ENCODE data around the gene ZNF445. TPM values are rescaled to one million over a fixed set of nuclear protein-coding genes. Genes with fewer than 3 reads are reported as not detected.
"Not testable (repeated sequence)": the region's sequence is repeated elsewhere in the genome, so short reads cannot be mapped to it uniquely, and the experiment has no call there.

Gene ZNF445
- total RNA-seq, 1 experiment from 2014 or later: 5.4 TPM

DNA sequence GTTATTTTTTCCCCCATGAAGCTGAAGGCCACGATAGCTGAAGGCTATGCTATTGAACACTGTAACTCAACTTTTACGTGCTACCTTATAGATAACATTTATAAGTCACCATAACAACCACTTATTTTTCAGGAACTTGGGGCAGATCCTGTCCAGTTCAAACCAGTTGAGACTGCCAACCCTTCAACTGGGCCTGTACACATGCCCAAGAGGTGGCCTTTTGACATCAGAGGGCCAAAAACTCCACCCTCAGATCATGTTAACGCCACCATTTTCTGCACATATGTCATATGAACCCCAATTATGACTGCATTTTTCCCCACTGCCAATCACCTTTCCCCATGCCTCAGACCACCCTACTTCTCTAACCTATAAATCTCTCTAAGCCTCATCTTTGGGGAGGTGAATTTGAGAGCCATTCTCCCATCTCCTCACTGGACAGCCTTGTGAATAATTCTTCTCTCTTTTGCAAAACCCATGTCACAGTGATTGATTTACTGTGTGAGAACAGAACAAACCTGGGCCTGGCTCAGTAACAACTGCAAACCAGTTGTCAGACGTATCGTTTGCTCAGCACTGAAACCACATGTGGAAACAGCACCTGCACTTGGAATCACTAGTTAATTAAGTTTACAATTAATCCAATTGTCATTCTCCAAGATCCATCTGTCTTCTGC, 42.5 kb downstream of the ZNF445 start:
- no peak for DNase-seq (ENCODE audit: low spot score)

DNA sequence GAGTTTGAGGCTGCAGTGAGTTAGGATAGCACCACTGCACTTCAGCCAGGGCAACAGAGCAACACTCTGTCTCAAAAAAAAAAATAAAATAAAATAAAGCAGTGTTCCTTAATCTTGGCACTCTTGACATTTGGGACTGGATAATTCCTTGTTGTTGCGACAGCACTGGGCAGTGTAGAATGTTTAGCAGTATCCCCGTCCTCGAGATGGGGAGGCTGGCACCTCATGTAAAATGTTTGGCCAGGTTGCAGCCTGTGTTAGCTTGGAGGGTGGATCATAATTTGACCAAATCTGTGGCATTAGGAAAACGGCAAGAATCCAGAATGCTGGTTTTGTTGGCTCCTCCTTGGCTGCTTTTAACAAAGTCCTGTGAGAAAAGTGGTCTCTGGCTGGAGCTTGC, 47.0 kb downstream of the ZNF445 start:
- DNase-seq (ENCODE audit: low spot score): no peak

DNA sequence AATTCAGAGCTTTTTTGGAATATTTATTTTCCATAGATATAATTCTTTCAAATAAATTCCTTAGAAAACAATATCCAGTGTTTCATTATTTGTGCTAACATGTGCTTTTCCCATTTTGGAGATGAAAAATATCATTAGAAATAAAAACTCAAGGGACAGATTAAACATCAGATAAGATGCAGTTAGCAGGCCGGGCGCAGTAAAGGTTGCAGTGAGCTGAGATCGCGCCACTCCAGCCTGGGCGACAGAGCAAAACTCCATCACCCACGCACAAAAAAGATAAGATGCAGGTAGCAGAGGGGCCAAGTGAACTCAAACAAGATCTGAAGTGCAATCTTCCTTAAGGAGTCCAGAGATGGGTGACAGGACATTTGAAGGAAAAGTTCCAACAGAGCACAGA, 48.0 kb downstream of the ZNF445 start:
- no peak for DNase-seq (ENCODE audit: low spot score)

DNA sequence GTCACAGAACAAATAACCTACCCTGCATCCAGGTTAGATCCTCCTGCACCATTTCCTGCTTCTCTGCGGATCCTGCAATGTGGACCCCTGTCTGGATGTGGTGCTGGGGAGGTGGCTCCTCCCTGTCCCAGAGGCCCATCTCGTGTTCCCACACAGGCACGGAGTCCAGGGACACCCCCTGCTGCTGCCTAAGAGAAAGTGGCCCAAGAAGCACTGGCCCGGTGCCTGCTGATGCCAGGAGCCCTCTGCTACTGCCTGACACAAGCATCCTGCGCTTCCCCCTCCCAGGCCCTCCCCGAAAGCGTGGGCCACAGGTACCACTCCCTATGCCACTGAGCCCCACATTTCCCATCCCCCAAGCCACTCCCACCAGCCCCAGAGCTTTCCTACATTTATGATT, 48.6 kb downstream of the ZNF445 start:
- DNase-seq (ENCODE audit: low spot score): no peak

DNA sequence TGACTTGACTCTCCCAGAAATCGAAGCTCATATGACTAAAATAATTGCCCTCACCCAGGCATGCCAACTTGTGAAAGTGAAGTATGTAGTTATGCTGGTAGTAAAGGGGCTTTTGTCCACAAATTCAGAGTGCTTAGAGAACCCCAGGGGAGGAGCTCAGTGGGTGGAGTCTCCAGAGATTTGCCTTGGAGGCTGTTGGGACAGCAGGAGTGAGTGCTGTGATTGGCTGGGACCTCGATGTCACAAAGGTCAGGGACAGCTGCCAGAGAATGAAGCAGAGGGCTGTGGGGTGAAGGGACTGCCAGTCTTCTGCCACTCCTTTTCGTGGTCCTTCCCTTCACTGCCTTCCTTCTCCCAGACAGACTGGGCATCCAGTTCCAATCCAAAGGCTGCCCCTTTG, 49.8 kb downstream of the ZNF445 start:
- DNase-seq (ENCODE audit: low spot score): no peak

DNA sequence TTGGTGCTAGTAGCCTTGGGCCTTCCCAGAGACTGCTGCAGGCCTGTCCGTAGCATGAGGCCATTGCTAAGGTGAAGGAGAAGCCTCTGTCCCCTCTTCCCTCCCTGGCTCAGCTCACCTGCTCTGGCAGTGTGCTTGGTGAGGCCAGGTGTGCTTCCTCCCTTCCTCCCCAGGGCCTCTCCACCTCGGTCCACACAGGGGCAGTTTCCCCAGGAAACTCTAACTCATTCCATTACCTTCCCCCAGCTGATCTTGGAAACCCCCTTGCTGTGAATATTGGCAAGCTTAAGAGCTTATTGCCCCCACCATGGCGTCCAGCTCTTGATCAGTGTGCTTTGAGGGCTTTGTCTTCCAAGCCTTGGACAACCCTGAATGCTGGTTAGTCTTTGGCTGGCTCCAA, 52.7 kb downstream of the ZNF445 start:
- no peak for DNase-seq (ENCODE audit: low spot score)

DNA sequence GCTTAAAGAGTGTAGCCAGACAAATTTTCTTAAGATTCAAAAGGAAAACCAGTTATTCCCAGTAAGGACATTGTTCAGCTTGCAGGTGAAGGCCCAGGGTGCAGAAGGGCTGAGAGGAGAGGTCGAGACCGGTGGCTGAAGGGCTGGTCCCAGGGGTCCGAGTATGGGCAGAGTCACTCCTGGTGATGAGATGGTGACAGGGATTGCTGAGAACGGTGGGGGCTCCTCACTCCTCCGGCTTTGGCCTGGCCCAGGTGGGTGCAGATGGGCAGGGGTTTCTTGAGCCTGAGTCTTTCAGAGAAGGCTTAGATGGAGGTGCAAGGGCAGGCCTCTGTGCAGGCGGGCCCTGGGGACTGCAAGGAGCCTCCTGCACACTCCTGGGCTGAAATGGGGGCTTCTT, 56.2 kb downstream of the ZNF445 start:
- DNase-seq (ENCODE audit: low spot score): no peak

DNA sequence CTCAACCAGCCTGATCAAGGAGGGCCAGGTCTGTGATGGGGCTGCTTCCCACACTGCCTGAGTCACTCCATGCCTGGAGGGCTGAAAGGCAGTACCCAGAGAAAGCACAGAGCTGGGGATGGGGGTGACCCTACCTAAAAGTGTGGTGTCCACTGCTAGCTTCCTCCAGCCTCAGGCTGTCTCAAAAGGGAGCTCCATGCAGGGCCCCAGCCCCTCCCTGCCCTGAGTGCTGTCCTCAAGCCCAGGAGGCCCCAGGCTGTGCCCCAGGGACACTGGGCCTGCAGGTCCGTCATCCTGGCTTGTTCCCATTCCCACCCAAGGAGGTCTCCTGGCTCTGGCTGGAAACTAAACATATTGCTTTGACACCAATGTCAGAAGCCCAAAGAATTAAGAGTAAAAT, 56.8 kb downstream of the ZNF445 start:
- DNase-seq (ENCODE audit: low spot score): no peak

DNA sequence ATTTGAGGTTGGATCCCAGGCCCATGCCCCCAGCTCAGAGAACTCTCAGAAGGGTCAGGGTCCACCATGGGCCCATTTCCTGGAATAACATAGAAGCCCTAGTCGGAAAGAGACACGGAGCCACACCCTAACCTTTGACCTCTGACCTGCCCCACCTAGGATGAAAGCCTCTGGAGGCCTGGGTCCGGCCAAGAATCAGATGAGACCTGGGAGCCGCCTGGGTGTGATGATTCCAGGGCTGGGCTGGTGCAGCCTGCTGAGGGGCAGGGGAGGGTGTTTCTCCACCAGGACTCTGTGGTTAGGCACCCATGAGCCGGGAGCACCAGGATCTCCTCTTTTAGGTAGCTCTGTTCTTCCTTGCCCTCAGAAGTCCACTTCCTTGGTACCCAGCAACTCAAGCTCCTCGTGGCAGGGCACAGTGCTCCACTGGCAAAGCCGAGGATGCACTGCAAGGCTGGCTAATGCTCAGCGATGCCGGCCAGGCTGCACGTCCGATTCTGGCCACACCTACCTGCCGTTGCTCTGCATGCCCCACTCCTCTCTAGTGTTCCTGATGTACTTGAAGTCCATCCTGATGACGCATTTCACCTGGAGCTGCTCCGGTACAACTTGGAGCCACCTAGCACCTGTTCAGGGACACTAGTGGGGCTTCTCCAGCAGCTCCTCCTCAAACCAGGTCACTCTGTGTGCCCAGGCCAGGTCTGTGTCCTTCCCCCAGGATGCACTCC, 57.4 kb downstream of the ZNF445 start:
- no peak for DNase-seq (ENCODE audit: low spot score)

DNA sequence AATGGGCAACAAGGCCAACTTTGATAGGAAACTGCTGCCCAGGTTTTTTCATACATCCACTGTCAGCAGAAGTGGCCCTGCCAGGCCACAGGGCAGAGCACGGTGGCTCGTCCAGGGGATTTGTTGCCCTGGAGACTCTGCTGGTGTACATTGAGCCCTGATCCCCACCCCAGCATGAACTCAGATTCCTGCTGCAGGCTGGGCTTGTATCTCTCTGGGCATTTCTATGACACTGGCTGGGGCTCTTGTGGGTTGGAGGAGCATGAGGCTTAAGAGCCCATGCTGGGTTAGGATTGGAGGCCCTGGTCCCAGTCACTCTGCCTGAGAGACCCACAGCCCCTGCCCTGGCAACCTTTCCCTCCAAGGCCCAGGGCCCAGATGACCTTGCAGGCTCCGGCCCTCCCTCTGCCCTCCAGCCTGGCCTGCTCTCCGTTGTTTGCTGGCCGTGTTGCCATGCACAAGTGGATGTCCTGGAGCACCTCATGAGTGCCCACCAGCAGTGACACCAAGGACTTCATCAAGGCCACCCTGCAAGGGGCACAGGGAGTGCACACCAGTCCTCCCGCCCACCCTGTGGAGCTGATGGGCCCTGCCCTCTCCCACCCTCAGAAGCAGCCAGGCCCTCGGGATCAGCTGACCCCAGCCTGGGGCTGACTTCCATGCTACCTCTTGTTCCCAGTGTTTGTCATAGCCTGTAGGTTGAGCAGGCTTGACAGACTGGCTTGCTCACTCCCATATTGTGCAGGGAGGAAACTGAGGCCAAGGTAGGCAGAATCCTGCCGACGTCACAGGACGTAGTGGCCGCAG, 58.2 kb downstream of the ZNF445 start:
- DNase-seq (ENCODE audit: low spot score): no peak

DNA sequence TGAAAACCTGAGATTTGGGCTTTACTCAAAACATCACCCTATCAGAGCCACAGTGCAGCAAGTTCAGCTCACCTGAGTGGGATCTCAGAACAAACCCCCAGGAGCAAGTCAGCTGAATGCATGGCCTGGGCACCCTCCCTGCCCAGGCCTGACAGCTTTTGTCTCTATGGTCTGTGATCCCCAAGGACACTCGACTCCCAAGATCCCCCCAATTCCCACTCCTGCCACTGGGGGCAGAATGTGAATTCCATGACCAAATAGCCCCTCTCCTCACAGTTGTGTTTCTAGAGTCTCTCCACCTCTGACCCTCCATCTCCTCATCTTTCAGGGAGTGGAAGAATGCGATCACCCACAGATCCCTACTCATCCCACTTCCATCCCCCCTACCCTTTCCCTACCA, 58.9 kb downstream of the ZNF445 start:
- DNase-seq (ENCODE audit: low spot score): no peak

DNA sequence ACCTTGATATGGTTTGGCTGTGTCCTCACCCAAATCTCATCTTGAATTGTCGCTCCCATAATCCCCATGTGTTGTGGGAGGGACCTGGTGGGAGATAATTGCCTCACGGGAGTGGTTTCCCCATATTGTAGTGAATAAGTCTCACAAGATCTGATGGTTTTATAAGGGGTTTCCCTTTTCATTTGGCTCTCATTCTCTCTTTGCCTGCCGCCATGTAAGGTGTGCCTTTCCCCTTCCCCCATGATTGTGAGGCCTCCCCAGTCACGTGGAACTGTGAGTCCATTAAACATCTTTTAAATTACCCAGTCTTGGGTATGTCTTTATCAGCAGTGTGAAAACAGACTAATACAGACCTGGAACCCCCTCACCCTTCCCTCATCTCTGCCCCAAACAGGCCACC, 59.4 kb downstream of the ZNF445 start:
- DNase-seq (ENCODE audit: low spot score): not testable (repeated sequence)

DNA sequence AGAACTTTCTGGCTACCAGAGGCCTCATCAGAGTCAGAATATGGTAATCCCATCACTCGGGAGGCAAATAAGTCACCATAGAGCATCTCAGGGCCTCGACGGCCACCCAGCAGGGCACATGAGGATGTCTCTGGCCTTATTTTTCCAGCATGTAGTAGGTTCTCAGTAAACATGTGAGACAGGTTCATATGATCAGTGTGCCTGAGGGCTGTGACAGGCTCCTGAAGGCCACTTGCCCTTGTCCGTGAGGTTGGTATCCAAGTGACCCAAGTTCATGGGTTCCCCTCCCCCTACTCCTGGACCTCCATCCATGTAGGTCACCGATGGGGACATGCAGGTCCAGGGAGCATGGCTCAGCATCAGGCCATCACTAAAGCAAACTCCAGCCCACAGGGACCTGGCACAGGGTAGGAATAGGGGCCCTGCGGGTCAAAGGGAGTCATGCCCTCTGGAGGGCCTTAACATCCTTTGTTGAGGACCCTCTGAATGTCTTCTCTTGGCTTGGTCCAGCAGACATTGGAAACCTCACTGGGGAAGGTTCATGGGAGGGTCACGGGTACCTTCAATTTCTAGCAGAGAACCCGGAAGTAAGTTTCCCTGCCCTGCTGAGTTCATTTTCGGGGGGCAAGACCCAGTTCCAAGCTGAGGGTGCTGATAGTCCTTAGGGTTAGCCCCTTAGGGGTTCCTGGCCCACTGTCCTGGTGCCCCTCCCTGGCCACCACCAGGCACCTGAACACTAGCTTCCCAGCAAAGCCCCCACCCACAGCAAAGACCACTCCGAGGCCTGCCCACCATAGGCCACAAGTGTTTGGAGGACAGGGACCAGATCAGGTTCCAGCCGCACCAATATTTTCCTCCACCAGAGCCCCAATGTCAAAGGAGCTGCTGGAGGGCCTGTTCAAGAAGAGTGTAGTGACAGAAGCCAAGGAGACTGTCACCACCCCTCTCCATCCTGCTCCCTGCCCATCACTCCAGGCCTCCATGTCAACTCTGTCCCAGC, 61.1 kb downstream of the ZNF445 start:
- no peak for DNase-seq (ENCODE audit: low spot score)

DNA sequence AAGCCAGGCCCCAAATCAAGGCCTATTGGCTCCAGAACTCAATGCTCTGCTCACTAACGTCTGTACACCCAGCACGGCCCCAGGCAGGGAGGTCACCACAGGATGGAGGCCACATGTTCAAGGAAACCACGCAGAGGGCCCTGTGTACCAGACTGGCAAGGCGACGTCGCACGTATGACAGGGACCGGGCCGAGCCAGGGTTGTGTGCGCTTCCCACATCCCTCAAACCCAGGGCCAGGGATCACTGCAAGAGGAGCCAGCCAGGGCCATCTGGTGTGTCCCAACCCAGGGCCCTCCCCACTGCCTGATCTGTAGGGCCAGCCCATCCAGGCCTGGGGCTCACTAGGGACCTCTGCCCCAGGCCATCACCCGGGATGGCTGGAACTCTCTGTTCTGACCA, 62.0 kb downstream of the ZNF445 start:
- no peak for DNase-seq (ENCODE audit: low spot score)

DNA sequence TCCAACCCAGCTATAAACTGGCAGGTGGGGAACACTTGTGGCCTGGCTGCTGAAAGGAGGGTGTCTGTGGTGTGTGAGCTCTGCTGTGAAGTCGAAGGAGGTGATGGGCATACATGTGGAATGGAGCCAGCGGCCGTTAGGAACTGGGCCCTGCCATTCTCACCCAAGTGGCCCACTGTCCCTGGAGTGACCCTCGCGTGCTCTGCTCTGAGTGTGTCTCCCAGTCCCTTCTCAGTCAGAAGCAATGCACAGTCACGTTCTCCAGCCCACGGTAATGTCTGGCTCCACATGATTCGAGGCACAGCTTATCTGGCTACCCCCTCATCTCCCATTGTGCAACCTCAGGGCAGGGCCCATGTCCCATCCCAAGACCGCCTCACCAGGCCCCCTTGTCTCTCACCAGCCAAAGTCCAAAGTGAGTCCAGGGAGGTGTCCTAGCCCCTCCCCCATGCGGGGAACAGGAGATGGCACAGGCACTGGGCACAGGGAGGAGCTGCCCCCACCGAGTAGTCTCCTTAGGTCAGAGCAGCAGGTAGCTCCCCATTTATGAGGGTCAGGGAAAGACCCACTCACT, 62.9 kb downstream of the ZNF445 start:
- no peak for DNase-seq (ENCODE audit: low spot score)

DNA sequence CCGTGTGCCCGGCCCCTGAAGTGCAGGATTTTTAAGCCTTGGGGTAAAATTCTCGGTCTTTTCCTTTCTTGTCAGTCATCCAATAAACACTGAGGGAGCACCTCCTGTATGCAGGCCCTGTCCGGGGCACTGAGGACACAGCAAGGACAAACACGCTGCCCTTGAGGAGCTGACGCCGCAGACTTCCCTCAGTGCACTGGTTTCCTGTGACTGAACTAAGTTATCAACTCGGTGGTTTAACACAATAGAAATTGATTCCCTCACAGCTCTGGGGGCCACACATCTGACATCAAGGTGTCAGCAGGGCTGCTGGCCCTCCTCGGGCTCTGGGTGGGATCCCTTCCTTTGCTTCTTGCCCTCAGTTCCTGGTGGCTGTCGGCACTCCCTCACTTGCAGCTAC, 65.1 kb downstream of the ZNF445 start:
- no peak for DNase-seq (ENCODE audit: low spot score)

DNA sequence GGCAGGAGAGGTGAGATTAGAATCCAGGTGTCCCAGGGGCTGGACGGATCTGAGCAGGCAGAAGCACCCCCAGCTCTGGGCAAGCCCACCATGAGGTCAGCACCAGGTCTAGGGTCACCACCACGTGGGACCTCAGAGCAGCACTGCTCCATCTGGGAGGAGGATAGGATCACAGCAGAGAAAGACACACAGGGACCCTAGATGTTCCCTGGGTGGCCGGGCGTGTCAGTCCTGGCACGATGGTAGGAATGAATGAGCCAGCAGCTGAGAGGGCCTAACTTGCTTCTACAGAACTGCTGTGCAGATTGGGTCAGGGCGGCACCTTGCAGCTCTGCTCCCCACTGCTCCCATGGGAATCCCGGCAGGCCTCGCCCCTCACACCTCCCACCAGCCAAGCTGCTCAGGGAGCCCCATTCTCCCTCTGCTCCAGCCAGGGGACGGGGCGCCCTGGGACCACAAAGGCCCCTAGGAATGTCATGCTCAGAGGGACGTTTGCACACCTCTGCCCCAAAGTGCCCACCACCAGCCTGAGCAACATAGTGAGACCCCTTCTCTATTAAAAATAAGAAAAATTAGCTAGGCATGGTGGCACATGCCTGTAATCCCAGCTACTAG, 66.3 kb downstream of the ZNF445 start:
- DNase-seq (ENCODE audit: low spot score): no peak

DNA sequence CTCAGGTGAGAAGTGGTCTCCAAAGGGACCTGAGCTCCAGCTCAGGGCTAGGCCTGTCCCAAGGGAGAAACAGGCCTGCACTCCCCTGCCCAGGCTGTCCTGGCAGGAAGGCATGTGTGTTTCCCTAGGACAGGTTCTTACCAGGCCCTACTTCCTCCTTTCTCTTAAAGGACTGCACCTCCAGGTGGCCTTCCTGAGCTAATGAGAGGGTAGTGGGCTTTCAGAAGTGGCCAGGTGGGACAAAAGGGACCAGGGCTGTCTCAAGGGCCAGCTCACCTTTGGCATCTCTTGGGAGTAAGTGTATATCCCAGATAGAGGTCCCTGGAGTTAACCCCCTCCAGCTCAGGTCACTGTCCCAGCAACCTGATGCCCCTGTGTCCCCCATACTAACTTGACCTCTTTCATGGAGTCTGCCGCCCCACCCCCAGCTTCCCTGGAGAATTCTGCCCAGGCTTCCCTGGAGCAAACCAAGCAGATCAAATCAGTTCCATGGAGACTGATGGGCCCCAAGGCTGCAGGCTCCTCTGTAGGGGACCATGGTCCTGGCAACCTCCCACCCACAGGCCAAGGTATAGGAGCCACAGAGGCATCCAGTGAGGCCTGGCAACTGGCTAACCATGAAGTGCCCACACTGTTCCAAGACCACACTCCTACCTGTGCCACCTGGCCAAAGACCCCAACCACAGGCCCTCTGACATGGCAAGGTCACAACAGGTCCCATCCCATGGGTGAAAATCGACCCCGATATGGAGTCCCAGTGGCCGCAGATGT, 67.6 kb downstream of the ZNF445 start:
- no peak for DNase-seq (ENCODE audit: low spot score)

DNA sequence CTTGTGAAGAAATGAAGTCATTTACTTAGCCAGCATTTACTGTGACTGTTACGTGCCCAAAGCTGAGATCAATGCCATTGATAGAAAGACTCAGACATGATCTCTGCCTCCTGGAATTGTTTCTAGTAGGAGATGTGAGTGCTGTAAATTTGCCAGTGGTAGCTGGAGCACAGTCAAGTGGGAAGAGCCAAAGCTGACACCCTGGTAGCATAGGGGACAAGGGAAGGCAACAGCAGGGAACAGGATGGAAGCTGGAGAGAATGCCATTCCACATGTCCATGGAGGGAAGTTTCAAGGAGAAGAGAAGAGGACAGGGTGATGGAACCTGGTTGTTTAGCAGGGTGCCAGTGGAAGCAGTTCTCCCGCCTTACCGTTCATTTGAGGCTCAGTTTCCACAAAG, 74.9 kb downstream of the ZNF445 start:
- DNase-seq (ENCODE audit: low spot score): no peak

DNA sequence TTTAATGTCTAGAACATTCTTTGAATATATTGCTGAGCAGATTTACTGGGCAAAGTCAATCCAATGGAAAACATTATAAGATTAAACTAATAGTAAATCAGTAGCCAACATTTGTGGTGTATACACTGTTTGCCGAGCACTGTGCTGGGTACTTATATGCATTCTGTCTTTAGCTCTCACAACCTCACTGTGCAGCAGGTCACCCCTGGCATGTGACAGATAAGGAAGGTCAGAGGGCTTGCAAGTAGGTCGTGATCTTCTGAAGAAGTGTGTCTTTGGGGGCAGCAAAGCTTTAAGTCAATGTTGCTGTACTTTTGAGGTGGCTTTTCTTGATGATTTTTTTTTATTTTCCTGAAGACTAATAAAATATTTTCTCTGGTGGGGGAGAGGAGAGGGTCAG, 76.7 kb downstream of the ZNF445 start:
- no peak for DNase-seq (ENCODE audit: low spot score)
